NB4 (cell line): ENCODE data around the gene GALNT4.

ENCODE experiments used
- CTCF ChIP-seq: IDR thresholded peaks from one replicate; pipeline ENCODE4 v1.5.1; 2012; ENCODE audit warnings: low read depth, low read length
- MYC ChIP-seq: IDR thresholded peaks from 2 replicates; pipeline ENCODE4 v1.6.1; 2011; ENCODE audit warnings: low read depth, low read length
- POLR2A ChIP-seq: IDR thresholded peaks from 2 replicates; pipeline ENCODE4 v1.6.1; 2011; ENCODE audit warnings: mild to moderate bottlenecking; ENCODE audit not compliant: insufficient read length; ENCODE audit errors: extremely low read depth
- TF ChIP-seq, protein P1 (sequence below): IDR thresholded peaks from 2 replicates; pipeline ENCODE4 v1.6.1; 2011; ENCODE audit warnings: low read depth, low read length

DNA sequence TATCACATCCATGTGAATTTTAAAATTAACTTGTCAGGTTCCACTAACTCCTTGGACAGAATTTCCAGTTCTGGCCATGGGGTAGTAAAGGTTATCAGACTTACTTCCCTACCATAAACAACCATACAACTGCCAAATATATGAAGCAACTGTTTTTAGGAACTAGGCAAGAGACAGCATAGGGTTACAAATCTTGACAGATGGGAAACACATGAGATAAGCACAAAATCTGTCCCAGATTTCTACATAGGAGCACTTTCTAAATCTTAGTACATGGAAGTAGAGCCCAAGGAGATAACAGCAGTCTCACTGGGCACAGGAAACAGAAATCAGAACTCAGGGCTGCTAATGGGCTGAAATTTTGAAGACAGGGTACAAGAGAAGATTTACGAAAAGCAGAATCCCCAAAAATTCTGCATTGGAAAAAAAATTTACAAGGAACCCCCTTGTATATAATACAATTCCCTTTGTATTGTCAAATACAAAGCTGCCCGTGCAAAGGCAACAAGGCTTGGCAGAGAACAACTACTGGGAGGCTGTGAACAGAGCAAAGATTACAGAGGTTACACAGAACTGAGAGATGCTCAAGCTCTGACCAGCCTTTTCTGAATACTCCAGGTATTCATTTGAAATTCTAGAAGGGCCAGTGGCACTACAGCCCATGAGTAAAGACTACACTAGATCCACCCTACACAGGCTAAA is 43.2 kb downstream of the GALNT4 start:
- TF ChIP-seq POLR2A (no peak), CTCF (no peak), MYC (no peak)
- TF ChIP-seq, protein P1, sequence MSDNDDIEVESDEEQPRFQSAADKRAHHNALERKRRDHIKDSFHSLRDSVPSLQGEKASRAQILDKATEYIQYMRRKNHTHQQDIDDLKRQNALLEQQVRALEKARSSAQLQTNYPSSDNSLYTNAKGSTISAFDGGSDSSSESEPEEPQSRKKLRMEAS = no peak
